ENCODE data around the gene RUVBL2. TPM values are rescaled to one million over a fixed set of nuclear protein-coding genes. Genes with fewer than 3 reads are reported as not detected.

Gene RUVBL2
- total RNA-seq, 1 donor from 2014 or later: 170 TPM

- DNase-seq (ENCODE audit: low read depth): peak; percentile 44
These were observed 29.3 kb upstream of the RUVBL2 start for GRCh38 chr19:48964205-48965039.

- DNase-seq (ENCODE audit: low read depth): peak; percentile 84
These were observed 28.5 kb upstream of the RUVBL2 start, which contains the start of gene FTL for GRCh38 chr19:48965040-48965805. Gene FTL (plus strand): TSS chr19:48965309. CDS start chr19:48965508, 199 bp downstream.

- DNase-seq (ENCODE audit: low read depth): peak; percentile 67
These were observed 27.7 kb upstream of the RUVBL2 start for GRCh38 chr19:48965806-48966540.

GRCh38 chr19:48966541-48967345, 26.9 kb upstream of the RUVBL2 start:
- DNase-seq (ENCODE audit: low read depth): peak; percentile 23

GRCh38 chr19:48967346-48968178, 26.1 kb upstream of the RUVBL2 start:
- peak; percentile 70 for DNase-seq (ENCODE audit: low read depth)

- DNase-seq (ENCODE audit: low read depth): no peak
These were observed 25.5 kb upstream of the RUVBL2 start for GRCh38 chr19:48968179-48968661.

- no peak for DNase-seq (ENCODE audit: low read depth)
These were observed 24.9 kb upstream of the RUVBL2 start for GRCh38 chr19:48968813-48969218.

- DNase-seq (ENCODE audit: low read depth): no peak
These were observed 24.2 kb upstream of the RUVBL2 start for GRCh38 chr19:48969276-48970138.

- no peak for DNase-seq (ENCODE audit: low read depth)
These were observed 23.4 kb upstream of the RUVBL2 start for GRCh38 chr19:48970139-48970766.

GRCh38 chr19:48970923-48971395, 22.7 kb upstream of the RUVBL2 start:
- DNase-seq (ENCODE audit: low read depth): peak; percentile 50

- no peak for DNase-seq (ENCODE audit: low read depth)
These were observed 17.5 kb upstream of the RUVBL2 start for GRCh38 chr19:48975947-48976847.

- no peak for DNase-seq (ENCODE audit: low read depth)
These were observed 16.6 kb upstream of the RUVBL2 start for GRCh38 chr19:48977061-48977460.

GRCh38 chr19:48982280-48982679, 11.4 kb upstream of the RUVBL2 start:
- no peak for DNase-seq (ENCODE audit: low read depth)

- DNase-seq (ENCODE audit: low read depth): no peak
These were observed 8.0 kb upstream of the RUVBL2 start for GRCh38 chr19:48985711-48986110.

GRCh38 chr19:48986211-48986610, 7.5 kb upstream of the RUVBL2 start:
- DNase-seq (ENCODE audit: low read depth): no peak

GRCh38 chr19:48987323-48987722, 6.4 kb upstream of the RUVBL2 start:
- DNase-seq (ENCODE audit: low read depth): no peak

GRCh38 chr19:48988286-48988685, 5.4 kb upstream of the RUVBL2 start:
- no peak for DNase-seq (ENCODE audit: low read depth)

- no peak for DNase-seq (ENCODE audit: low read depth)
These were observed 4.8 kb upstream of the RUVBL2 start for GRCh38 chr19:48988860-48989259.

All from renal cortical epithelial cell (primary cell).